GM18873 (cell line): ENCODE data around the gene ROS1.
"Not testable (repeated sequence)": the region's sequence is repeated elsewhere in the genome, so short reads cannot be mapped to it uniquely, and the experiment has no call there.

ENCODE experiments used
- ATAC-seq: cut with Tn5 transposase; IDR thresholded peaks from one replicate; pipeline ENCODE4 v1.9.1; 2021; ENCODE audit warnings: mild to moderate bottlenecking, moderate library complexity, moderate number of reproducible peaks; ENCODE audit not compliant: unreplicated experiment, low FRiP score

ROS1 gene

GRCh38 chr6:117389227-117390057, 36.3 kb downstream of the ROS1 start:
- no peak for ATAC-seq

GRCh38 chr6:117387454-117387974, 38.2 kb downstream of the ROS1 start:
- ATAC-seq: no peak

- ATAC-seq: no peak
Measured at GRCh38 chr6:117384659-117385058, 41.1 kb downstream of the ROS1 start.

- ATAC-seq: no peak
Measured at GRCh38 chr6:117381749-117382148, 44.0 kb downstream of the ROS1 start.

GRCh38 chr6:117380298-117380697, 45.4 kb downstream of the ROS1 start:
- ATAC-seq: no peak

DNA sequence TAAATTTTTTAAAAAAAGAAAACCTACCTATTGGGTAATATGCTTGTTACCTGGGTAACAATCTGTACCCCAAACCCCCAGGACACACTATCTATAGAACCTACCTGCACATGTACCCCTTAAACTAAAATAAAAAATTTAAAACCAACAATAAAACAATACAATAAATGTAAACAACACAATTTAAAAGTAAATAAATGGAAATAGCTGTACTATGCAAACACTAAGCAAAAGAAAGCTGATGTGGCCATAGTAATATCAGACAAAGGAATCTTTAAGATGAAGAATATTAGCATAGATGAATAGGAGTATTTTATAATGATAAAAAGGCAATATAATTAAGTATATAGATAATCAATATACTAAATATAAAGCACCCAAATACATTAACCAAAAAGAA, 50.3 kb downstream of the ROS1 start:
- ATAC-seq: no peak

DNA sequence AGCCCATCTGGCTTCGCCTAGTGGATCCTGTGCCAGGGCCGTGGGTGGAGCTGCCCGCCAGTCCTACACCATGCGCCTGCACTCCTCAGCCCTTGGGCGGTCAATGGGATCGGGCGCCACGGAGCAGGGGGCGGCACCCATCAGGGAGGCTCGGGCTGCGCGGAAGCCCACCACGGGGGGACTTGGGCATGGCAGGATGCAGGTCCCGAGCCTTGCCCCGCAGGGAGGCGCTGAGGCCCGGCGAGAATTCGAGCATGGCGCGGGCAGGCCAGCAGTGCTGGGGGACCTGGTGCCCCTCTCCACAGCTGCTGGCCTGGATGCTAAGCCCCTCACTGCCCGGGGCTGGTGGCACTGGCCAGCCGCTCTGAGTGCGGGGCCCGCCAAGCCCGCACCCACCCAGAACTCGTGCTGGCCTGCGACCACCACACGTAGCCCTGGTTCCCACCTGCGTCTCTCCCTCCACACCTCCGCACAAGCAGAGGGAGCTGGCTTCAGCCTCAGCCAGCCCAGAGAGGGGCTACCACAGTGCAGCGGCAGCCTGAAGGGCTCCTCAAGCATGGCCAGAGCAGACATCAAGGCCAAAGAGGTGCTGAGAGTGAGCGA, 52.4 kb downstream of the ROS1 start:
- ATAC-seq: no peak

DNA sequence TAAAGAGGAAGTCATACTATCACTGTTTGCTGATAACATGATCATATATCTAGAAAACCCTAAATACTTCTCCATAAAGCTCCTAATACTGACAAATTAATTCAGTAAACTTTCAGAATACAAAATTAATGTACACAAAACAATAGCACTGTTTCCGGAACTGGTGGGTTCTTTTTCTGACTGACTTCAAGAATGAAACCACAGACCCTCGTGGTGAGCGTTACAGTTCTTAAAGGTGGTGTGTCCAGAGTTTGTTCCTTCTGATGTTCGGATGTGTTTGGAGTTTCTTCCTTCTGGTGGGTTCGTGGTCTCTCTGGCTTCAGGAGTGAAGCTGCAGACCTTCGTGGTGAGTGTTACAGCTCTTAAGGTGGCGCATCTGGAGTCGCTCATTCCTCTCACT, 53.5 kb downstream of the ROS1 start:
- not testable (repeated sequence) for ATAC-seq

DNA sequence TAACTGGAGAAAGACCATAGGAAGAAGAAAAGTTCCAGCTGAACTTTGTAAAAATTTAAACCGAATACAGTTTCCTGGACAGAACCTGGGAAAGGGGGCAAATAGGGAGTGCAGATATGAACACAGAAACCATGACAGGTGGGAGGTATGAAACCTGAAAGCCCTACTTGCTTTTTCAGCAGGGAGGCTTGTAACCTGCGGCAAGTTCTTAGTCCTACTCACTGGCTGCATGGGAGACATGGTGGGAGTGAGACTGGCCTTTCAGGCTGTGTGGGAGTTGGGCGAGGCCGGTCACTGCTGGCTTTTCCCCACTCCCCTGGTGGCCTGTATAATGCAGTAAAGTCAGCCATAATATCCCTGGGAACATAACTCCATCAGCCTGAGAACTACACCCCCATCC, 54.2 kb downstream of the ROS1 start:
- no peak for ATAC-seq

DNA sequence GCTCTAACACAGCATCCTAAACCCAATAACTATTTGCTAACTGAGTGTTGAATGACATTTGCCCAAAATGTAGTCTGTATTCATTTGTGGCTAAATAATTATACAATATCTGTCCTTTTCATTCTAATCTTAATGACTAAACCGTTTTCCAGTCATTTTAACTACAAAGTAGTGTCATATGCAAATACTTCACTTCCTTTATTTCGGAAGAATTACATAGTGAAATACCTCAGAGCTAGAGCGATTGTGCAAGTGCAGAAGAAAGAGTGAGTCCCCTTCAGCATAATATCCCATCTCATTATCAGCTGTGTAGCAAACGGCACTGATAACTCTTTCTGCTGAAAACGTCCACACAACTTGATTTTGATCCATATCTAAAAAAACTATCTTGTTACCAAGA, 66.2 kb downstream of the ROS1 start:
- ATAC-seq: no peak

- no peak for ATAC-seq
Measured at GRCh38 chr6:117354671-117355070, 71.1 kb downstream of the ROS1 start.

DNA sequence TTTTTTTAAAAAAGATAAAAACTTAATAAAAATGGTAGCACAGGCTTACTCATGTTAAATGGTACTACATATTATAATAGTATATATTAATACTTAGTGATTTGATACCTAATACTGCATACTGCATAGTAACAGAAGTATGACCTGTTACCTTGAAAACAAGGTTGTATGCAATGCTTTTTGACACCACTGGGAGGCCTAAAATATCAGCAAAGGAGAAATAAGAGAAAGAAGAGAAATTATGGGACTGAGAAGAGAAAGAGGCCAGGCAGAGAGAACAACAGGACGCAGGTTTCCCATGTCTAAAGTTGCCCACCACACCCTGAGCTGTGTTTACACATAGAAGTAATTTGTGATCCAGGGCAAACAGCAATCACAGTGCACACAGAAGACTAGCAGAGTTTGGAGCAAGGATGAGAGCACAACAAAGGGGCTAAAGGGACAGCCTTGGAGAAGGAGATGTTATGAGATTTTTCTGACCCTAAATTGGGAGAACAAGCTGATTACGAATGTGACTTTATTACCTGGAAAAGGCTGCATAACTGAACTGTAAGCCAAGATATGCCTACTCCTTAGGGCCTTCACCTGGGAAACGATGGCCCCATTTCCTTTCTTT, 73.2 kb downstream of the ROS1 start:
- no peak for ATAC-seq

DNA sequence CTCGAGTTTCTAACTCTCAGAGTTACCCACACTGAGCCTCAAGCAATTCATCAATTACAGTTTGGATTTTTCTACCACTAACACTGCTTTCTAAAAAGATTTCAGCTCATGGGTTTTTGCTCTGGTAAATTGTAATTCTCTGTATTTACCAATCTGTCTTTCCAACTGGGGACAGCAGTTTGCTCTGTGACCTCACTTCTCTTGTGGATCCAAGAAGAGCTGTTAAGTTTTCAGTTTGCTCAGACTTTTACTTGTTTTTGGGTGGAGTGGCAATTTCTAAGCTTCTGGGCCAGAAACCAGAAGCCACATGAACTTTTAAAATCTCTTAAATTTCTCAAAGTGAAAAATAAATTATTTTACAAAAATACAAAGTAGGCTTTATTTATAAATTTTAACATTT, 74.2 kb downstream of the ROS1 start:
- no peak for ATAC-seq

DNA sequence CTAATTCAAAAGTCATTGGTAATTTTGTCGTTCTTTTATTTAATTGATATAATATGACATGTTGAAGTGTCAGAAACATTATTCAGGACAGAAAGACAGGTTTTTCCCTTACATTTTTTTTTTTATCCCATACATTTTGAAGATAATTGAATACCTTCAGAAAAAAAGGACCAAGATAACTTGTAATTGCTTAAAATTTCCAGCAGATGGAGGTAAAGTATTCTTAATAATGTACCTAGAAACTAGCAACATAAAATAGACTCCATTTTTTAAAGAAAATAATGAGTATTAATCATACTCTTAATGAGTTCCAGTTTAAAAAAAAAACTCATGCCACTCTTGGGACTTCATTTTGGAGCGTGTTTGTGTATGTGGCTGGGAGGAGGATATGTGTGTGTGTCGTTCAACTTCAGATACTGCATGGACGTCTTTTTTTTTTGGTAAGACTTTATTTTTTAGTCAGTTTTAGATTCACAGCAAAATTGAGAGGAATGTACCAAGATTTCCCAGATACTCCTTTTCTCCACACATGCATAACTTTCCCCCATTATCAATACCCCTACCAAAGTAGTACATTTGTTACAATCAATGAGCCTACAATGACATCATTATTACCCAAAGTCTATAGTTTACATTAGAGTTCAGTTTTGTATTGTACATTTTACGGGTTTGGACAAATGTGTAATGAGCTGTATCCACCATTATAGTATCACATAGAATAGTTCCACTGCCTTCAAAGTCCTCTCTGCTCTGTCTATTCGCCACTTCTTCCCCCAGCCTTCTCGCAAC, 79.4 kb downstream of the ROS1 start:
- no peak for ATAC-seq

DNA sequence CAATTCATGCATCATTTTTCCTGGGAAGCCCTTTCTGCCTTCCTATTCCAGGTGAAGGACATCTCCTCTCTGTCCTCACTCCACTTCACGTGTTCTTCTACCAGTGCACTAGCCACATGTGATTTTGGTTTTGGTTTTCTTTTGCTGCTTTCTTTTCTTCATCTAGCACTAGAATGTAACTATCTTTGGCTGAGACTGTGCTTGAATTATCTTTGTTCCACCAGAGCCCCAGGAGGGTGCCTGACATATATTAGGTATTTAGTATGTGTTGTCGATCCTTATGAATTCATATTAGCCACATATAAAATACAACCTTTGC, 80.5 kb downstream of the ROS1 start:
- ATAC-seq: peak; percentile 44

GRCh38 chr6:117344444-117345291, 81.1 kb downstream of the ROS1 start:
- ATAC-seq: peak; percentile 31

DNA sequence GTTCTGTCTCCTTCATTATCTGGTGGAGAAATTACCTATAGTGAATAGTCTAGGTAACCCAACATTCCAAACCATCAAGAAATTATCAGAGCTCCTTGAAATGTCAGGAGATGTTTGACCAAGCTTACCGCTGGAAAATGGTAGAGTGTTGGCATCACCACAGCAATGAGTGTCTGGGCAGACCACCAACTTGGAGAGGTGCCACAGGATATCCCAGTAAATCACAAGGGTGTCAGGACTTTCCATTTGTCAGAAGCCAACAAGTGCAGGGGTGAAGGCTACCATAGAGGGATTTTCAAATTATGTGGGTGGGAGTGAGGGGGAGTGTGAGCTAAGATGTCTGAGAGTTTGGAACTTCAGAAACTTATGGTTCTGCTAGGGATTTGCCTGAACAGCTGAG, 87.2 kb downstream of the ROS1 start:
- no peak for ATAC-seq

DNA sequence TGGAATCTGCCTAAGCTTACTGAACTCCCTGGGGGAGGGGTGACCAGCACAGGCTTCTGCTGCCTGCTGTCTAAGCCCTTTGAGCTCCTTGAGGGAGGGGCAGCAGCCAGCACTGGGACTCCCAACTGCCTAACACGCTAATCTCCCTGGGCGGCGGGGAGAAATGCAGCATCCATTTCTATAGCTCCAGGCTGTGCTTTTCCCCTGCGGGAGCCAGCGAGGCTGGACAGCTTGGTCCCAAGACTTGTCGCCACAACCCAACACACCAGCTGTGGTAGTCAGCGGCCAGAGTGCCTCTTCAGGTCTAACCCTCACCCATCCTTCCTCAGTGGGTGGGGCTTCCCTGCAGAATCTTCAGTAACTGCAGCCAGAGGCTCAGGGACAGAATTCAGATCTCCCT, 95.8 kb downstream of the ROS1 start:
- no peak for ATAC-seq

DNA sequence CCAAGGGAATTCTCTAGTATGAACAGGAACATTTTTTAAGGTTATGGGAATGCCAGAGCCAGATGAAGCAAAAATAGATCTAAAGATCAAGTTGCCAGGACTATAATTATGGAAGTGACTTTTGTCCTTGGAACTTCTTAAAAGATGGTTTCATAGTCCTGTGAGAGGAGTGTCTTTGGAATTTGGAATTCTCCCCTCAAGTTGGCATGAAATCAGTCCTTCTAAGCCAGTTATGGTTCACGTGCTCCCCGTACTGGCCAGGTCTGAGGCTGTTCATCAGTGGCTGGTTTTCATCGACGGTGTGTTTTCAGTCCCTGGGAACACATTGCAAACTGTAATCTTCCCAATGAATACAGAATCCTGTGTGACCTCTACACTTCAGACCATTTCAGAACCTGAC, 97.2 kb downstream of the ROS1 start:
- ATAC-seq: no peak

- no peak for ATAC-seq
Measured at GRCh38 chr6:117328005-117328389, 97.7 kb downstream of the ROS1 start.
